T-helper 1 cell treated with Interleukin-12 subunit alpha and Interleukin-12 subunit beta and Interleukin-4 antibody, amounts not matched to agents 30 μg/mL and 1 μg/mL, for 36 hours (primary cell): ENCODE results near the gene STPG2.
"Not testable (repeated sequence)": the region's sequence is repeated elsewhere in the genome, so short reads cannot be mapped to it uniquely, and the experiment has no call there.

Experiments used
- H3K27ac Mint-ChIP-seq: one replicate; pipeline ENCODE4 v1.8.0; 2021; ENCODE audit warnings: mild to moderate bottlenecking, mixed read lengths
- H3K27me3 Mint-ChIP-seq: one replicate; pipeline ENCODE4 v1.8.0; 2021; ENCODE audit warnings: low read depth, mixed read lengths
- H3K36me3 Mint-ChIP-seq: one replicate; pipeline ENCODE4 v1.8.0; 2021; ENCODE audit warnings: low read depth, mixed read lengths
- H3K4me1 Mint-ChIP-seq: one replicate; pipeline ENCODE4 v1.8.0; 2021; ENCODE audit warnings: low read depth, mixed read lengths
- H3K4me3 Mint-ChIP-seq: one replicate; pipeline ENCODE4 v1.8.0; 2021; ENCODE audit warnings: mild to moderate bottlenecking, moderate library complexity, mixed read lengths
- H3K9me3 Mint-ChIP-seq: one replicate; pipeline ENCODE4 v1.8.0; 2021; ENCODE audit warnings: mixed read lengths

STPG2 gene

DNA sequence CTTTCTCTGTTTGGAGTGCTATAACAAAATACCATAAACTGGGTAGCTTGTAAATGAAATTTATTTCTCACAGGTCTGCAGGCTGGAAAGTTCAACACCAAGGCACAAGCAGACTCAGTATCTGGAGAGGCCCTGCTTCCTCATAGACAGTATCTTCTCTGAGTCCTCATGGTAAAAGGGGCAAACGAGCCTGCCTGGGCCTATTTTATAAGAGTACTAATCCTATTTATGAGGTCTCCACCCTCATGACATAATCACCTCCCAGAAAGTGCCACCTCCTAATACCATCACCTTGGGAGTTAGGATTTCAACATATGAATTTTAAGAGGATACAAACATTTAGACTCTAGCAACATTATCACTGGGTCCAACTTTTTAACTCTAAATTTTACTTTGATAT lies 200.3 kb downstream of the STPG2 start:
- Mint-ChIP-seq H3K27ac (no peak overlapping the region), H3K36me3 (no peaks in the 10 kb centered on the region)

GRCh38 chr4:97942137-97942536 lies 201.1 kb downstream of the STPG2 start:
- Mint-ChIP-seq H3K27ac (no peak overlapping the region), H3K36me3 (no peaks in the 10 kb centered on the region), H3K9me3 (peaks cover 20% of the 10 kb centered on the region), H3K27me3 (no peaks in the 10 kb centered on the region), H3K4me3 (no peak overlapping the region), H3K4me1 (no peaks in the 10 kb centered on the region)

More for the DNA sequence above, 200.3 kb downstream of the STPG2 start:
- peaks cover 14% of the 10 kb centered on the region for H3K9me3 Mint-ChIP-seq
- H3K27me3 Mint-ChIP-seq = no peaks in the 10 kb centered on the region
- no peaks in the 10 kb centered on the region for H3K4me1 Mint-ChIP-seq
- no peak overlapping the region for H3K4me3 Mint-ChIP-seq

DNA sequence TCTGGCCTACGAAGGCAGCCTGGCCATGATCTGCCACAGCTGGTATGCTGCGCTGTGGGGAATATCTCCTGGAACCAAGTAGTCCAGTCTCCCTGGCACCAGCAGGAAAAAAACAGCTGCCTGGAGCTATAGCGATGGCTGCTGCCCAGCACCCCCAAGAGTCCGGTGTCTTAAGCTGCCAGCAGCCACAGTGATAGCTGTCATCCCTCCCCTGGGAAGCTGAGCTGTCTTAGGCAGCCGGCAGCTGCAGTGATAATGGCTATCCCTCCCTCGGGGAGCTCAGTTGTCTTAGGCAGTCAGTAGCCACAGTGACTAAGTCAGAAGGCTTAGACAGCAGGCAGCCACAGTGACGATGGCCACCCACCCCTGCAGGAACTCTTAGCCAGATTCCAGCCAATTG lies 205.1 kb downstream of the STPG2 start:
- Mint-ChIP-seq H3K4me3 (no peak overlapping the region), H3K4me1 (no peaks in the 10 kb centered on the region), H3K36me3 (no peaks in the 10 kb centered on the region), H3K9me3 (peaks cover 43% of the 10 kb centered on the region), H3K27me3 (no peaks in the 10 kb centered on the region), H3K27ac (no peak overlapping the region)

- no peaks in the 10 kb centered on the region for H3K4me1 Mint-ChIP-seq
Measured at GRCh38 chr4:97924341-97924958, 218.8 kb downstream of the STPG2 start.

GRCh38 chr4:97923096-97923495 lies 220.2 kb downstream of the STPG2 start:
- peaks cover 7% of the 10 kb centered on the region for H3K9me3 Mint-ChIP-seq
- H3K36me3 Mint-ChIP-seq = no peaks in the 10 kb centered on the region
- no peaks in the 10 kb centered on the region for H3K27me3 Mint-ChIP-seq
- H3K4me3 Mint-ChIP-seq = no peak overlapping the region
- no peaks in the 10 kb centered on the region for H3K4me1 Mint-ChIP-seq
- H3K27ac Mint-ChIP-seq = no peak overlapping the region

More at GRCh38 chr4:97924341-97924958, 218.8 kb downstream of the STPG2 start:
- H3K36me3 Mint-ChIP-seq = no peaks in the 10 kb centered on the region
- no peak overlapping the region for H3K27ac Mint-ChIP-seq
- H3K9me3 Mint-ChIP-seq = peaks cover 7% of the 10 kb centered on the region
- no peaks in the 10 kb centered on the region for H3K27me3 Mint-ChIP-seq
- no peak overlapping the region for H3K4me3 Mint-ChIP-seq

DNA sequence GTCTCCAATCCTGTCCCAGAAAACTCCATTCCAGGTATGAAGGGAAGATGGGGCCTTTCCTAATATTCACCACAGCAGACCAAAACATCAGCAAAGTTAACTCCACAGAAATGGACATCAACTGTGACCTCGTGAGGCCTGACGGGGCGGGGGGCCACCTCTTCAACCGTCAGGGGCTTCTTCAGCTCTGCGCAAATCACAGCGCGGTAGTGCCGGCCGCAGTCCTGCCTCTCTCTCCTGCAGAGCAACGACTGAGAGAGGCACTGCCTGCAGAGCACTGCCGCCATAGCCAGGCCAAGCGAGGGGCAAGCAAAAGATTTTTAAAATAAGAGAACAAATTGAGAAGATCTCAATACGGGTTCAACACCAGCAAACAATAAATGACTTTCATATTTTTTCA lies 226.2 kb downstream of the STPG2 start:
- Mint-ChIP-seq H3K27ac (no peak overlapping the region), H3K4me3 (no peak overlapping the region), H3K9me3 (peaks cover 16% of the 10 kb centered on the region), H3K36me3 (no peaks in the 10 kb centered on the region), H3K27me3 (no peaks in the 10 kb centered on the region), H3K4me1 (no peaks in the 10 kb centered on the region)

DNA sequence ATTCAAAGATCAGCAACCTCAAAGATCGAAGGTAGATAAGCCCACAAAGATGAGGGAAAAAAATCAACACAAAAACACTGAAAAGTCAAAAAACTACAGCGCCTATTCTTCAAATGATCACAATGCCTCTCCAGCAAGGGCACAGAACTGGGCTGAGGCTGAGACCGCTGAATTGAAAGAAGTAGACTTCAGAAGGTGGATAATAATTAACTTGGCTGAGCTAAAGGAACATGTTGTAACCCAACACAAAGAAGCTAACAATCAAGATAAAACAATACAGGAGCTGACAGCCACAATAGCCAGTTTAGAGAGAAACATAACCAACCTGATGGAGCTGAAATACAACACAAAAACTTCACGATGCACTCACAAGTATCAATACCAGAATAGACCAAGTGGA lies 231.1 kb downstream of the STPG2 start:
- Mint-ChIP-seq H3K27me3 (no peaks in the 10 kb centered on the region), H3K27ac (no peak overlapping the region), H3K4me1 (no peaks in the 10 kb centered on the region), H3K9me3 (peaks cover 25% of the 10 kb centered on the region), H3K36me3 (no peaks in the 10 kb centered on the region), H3K4me3 (no peak overlapping the region)

GRCh38 chr4:97911236-97911906 lies 231.9 kb downstream of the STPG2 start:
- Mint-ChIP-seq H3K27ac (no peak overlapping the region), H3K9me3 (peaks cover 18% of the 10 kb centered on the region), H3K27me3 (no peaks in the 10 kb centered on the region), H3K4me1 (no peaks in the 10 kb centered on the region), H3K4me3 (no peak overlapping the region), H3K36me3 (no peaks in the 10 kb centered on the region)

- no peaks in the 10 kb centered on the region for H3K4me1 Mint-ChIP-seq
- no peak overlapping the region for H3K4me3 Mint-ChIP-seq
- H3K9me3 Mint-ChIP-seq = peaks cover 23% of the 10 kb centered on the region
- no peaks in the 10 kb centered on the region for H3K36me3 Mint-ChIP-seq
- H3K27ac Mint-ChIP-seq = no peak overlapping the region
- H3K27me3 Mint-ChIP-seq = no peaks in the 10 kb centered on the region
Measured at GRCh38 chr4:97910005-97910404, 233.3 kb downstream of the STPG2 start.

DNA sequence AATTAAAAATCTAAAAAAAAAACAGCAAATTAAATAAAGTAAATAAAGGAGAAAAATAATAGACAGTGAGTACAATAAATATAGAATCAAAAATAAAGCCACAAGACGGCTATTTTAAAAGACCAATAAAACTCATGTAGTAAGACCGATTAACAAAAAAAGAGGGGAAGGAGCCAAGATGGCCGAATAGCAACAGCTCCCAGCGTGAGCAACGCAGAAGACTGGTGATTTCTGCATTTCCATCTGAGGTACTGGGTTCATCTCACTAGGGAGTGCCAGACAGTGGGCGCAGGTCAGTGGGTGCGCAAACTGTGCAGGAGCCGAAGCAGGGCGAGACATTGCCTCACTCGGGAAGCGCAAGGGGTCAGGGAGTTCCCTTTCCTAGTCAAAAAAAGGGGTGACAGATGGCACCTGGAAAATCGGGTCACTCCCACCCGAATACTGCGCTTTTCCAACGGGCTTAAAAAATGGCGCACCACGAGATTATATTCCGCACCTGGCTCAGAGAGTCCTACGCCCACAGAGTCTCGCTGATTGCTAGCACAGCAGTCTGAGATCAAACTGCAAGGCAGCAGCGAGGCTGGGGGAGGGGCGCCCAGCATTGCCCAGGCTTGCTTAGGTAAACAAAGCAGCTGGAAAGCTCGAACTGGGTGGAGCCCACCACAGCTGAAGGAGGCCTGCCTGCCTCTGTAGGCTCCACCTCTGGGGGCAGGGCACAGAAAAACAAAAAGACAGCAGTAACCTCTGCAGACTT lies 239.7 kb downstream of the STPG2 start:
- not testable (repeated sequence) for H3K27ac Mint-ChIP-seq, H3K36me3 Mint-ChIP-seq, H3K27me3 Mint-ChIP-seq, H3K4me1 Mint-ChIP-seq, H3K4me3 Mint-ChIP-seq
- peaks cover 15% of the 10 kb centered on the region for H3K9me3 Mint-ChIP-seq

- Mint-ChIP-seq H3K27me3 (no peaks in the 10 kb centered on the region), H3K9me3 (peaks cover 9% of the 10 kb centered on the region), H3K4me3 (no peak overlapping the region), H3K4me1 (no peaks in the 10 kb centered on the region), H3K27ac (no peak overlapping the region), H3K36me3 (no peaks in the 10 kb centered on the region)
Measured at GRCh38 chr4:97900229-97900628, 243.0 kb downstream of the STPG2 start.

GRCh38 chr4:97892592-97893266 lies 250.5 kb downstream of the STPG2 start:
- Mint-ChIP-seq H3K27me3 (no peaks in the 10 kb centered on the region), H3K27ac (no peak overlapping the region), H3K36me3 (no peaks in the 10 kb centered on the region), H3K4me3 (no peak overlapping the region), H3K4me1 (no peaks in the 10 kb centered on the region), H3K9me3 (no peaks in the 10 kb centered on the region)

GRCh38 chr4:97879942-97880341 lies 263.3 kb downstream of the STPG2 start:
- H3K9me3 Mint-ChIP-seq = peaks cover 12% of the 10 kb centered on the region
- no peaks in the 10 kb centered on the region for H3K4me1 Mint-ChIP-seq
- no peaks in the 10 kb centered on the region for H3K36me3 Mint-ChIP-seq
- no peak overlapping the region for H3K27ac Mint-ChIP-seq
- no peaks in the 10 kb centered on the region for H3K27me3 Mint-ChIP-seq
- no peak overlapping the region for H3K4me3 Mint-ChIP-seq

- H3K4me3 Mint-ChIP-seq = no peak overlapping the region
- no peaks in the 10 kb centered on the region for H3K4me1 Mint-ChIP-seq
- no peaks in the 10 kb centered on the region for H3K27me3 Mint-ChIP-seq
- no peaks in the 10 kb centered on the region for H3K36me3 Mint-ChIP-seq
- no peaks in the 10 kb centered on the region for H3K9me3 Mint-ChIP-seq
- no peak overlapping the region for H3K27ac Mint-ChIP-seq
Measured at GRCh38 chr4:97868097-97868496, 275.2 kb downstream of the STPG2 start.
